Measurements from ENCODE around the gene RRBP1. TPM values are rescaled to one million over a fixed set of nuclear protein-coding genes. Genes with fewer than 3 reads are reported as not detected.

RRBP1 gene
- polyA plus RNA-seq, 1 donor = 175 TPM

DNA sequence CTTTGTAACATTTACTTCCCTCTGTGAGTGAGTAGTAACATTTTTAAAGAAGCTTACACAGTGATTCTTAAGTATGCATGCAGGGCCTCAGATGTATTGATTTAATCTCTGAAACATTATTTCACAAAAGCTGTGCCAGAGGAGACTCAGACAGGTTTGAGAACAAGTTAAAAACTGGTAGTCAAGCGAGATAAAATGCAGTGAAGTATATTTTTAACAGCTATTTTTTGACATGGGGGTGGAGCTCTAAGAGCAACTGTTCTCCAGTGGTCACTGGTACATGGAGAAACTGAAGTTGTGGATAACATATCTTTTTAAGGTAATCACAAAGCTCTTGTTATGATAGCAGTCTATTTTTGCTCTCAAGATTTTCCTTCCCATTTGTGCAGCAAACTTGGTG is 91.8 kb downstream of the RRBP1 start:
- H3K4me1 ChIP-seq (ENCODE audit: control insufficient read depth, insufficient read depth, low read length) = peaks cover 3% of the 10 kb centered on the region
- 17% methylated on average over 1 of the region's 1 CpG for WGBS (ENCODE audit: insufficient coverage, low lambda C conversion rate)

DNA sequence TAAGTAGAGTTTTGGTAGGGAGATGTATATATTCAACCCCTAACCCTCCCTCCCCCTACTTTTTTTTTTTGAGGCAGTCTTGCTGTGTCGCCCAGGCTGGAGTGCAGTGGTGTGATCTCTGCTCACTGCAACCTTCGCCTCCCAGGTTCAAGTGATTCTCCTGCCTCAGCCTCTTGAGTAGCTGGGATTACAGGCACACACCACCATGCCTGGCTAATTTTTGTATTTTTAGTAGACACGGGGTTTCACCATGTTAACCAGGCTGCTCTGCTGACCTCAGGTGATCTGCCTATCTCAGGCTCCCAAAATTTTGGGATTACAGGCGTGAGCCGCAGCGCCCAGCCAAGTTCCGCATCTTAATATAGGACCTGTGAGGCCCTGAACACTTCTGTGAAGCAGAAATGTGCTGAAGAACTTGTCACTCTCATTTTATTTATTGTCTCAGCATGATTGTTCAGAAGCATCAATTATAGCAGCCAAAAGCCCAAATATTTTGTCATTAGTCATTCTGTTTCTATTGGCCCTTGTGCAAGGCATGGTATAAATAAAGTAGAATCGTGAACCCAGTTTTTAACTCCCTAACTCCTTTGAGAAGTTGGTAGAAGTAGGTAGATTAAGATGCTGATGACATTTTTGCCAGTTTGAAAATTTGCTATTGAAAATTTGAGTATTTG is 92.7 kb downstream of the RRBP1 start:
- Histone ChIP-seq H3K36me3 (ENCODE audit: control insufficient read depth, insufficient read depth, low read length) (peaks cover 5% of the 10 kb centered on the region), H3K9me3 (ENCODE audit: control insufficient read depth, low read depth, low read length) (no peaks in the 10 kb centered on the region), H3K4me1 (ENCODE audit: control insufficient read depth, insufficient read depth, low read length) (peaks cover 2% of the 10 kb centered on the region), H3K27ac (ENCODE audit: low read length) (no peak overlapping the region), H3K27me3 (ENCODE audit: control insufficient read depth, insufficient read depth, low read length) (no peaks in the 10 kb centered on the region), H3K4me3 (ENCODE audit: low read length) (no peak overlapping the region)
- DNase-seq = no peak
- 100% methylated on average over 1 of the region's 8 CpGs for WGBS (ENCODE audit: insufficient coverage, low lambda C conversion rate)

More for the DNA sequence above, 91.8 kb downstream of the RRBP1 start:
- no peak overlapping the region for H3K27ac ChIP-seq (ENCODE audit: low read length)
- H3K4me3 ChIP-seq (ENCODE audit: low read length) = no peak overlapping the region
- no peaks in the 10 kb centered on the region for H3K9me3 ChIP-seq (ENCODE audit: control insufficient read depth, low read depth, low read length)
- H3K36me3 ChIP-seq (ENCODE audit: control insufficient read depth, insufficient read depth, low read length) = peaks cover 5% of the 10 kb centered on the region
- H3K27me3 ChIP-seq (ENCODE audit: control insufficient read depth, insufficient read depth, low read length) = no peaks in the 10 kb centered on the region
- DNase-seq = no peak

DNA sequence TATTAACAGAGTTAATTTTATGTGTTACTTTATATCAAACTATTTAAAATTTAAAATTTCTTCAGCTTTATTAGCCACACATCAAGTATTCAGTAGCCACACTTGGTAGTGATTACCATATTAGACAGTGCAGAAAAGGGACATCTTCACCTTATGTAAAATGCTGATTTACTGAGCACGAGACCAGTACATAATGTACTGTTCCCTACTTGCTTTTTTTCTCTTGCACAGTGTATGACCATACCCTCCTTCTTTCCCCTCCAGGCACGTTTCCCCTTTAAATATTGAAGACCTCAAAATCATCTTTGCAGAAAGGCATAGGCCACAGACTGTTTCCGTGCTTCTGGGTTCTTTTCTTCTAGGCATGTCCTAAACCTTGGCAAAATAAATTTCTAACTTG is 94.2 kb downstream of the RRBP1 start:
- no peak overlapping the region for H3K4me3 ChIP-seq (ENCODE audit: low read length)
- 39% methylated on average over 2 of the region's 3 CpGs for WGBS (ENCODE audit: insufficient coverage, low lambda C conversion rate)
- no peaks in the 10 kb centered on the region for H3K4me1 ChIP-seq (ENCODE audit: control insufficient read depth, insufficient read depth, low read length)
- DNase-seq = no peak
- H3K36me3 ChIP-seq (ENCODE audit: control insufficient read depth, insufficient read depth, low read length) = peaks cover 5% of the 10 kb centered on the region
- H3K27me3 ChIP-seq (ENCODE audit: control insufficient read depth, insufficient read depth, low read length) = no peaks in the 10 kb centered on the region
- H3K27ac ChIP-seq (ENCODE audit: low read length) = no peak overlapping the region
- no peaks in the 10 kb centered on the region for H3K9me3 ChIP-seq (ENCODE audit: control insufficient read depth, low read depth, low read length)

DNA sequence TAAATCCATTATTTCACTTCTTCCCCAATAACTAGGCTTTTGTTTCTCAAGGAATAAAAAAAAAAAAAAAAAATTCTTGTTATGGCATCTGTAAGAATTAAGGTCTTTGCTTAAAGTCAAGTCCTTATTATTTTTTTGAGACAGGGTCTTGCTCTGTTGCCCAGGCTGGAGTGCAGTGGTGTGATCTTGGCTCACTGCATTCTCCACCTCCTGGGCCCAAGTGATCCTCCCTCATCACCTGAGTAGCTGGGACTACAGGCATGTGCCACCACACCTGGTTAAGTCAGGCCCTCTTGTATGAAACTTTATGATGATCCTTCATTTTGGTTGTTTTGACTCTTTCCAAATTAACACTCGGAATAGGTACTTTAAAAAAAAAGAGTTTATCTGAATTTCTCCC is 94.9 kb downstream of the RRBP1 start:
- Histone ChIP-seq H3K27ac (ENCODE audit: low read length) (no peak overlapping the region), H3K27me3 (ENCODE audit: control insufficient read depth, insufficient read depth, low read length) (no peaks in the 10 kb centered on the region), H3K36me3 (ENCODE audit: control insufficient read depth, insufficient read depth, low read length) (peaks cover 5% of the 10 kb centered on the region), H3K4me3 (ENCODE audit: low read length) (no peak overlapping the region), H3K4me1 (ENCODE audit: control insufficient read depth, insufficient read depth, low read length) (no peaks in the 10 kb centered on the region), H3K9me3 (ENCODE audit: control insufficient read depth, low read depth, low read length) (no peaks in the 10 kb centered on the region)
- WGBS (ENCODE audit: insufficient coverage, low lambda C conversion rate) = no CpG with 5 or more reads among the region's 1 CpG
- no peak for DNase-seq

DNA sequence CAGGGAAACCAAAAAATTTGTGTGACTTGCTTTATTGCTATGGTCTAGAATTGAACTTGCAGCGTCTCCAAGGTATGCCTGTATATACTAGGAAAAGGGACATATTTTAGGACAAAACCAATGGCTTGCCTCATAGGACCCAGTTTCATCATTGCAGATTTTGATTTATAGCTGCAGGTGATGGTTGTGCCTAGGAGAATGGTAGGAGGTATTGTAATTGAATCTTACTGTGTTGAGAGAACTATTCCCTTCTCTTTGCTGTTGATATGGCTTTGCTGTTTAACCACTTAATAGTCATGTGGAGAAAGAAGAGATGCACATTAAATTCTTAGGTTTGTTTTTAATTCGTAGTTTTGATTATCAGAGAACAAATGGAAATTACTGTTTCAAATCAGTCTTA is 95.8 kb downstream of the RRBP1 start:
- no peak overlapping the region for H3K27ac ChIP-seq (ENCODE audit: low read length)
- no peak for DNase-seq
- no peaks in the 10 kb centered on the region for H3K36me3 ChIP-seq (ENCODE audit: control insufficient read depth, insufficient read depth, low read length)
- H3K27me3 ChIP-seq (ENCODE audit: control insufficient read depth, insufficient read depth, low read length) = no peaks in the 10 kb centered on the region
- no CpG with 5 or more reads among the region's 2 CpGs for WGBS (ENCODE audit: insufficient coverage, low lambda C conversion rate)
- no peaks in the 10 kb centered on the region for H3K9me3 ChIP-seq (ENCODE audit: control insufficient read depth, low read depth, low read length)
- no peak overlapping the region for H3K4me3 ChIP-seq (ENCODE audit: low read length)
- no peaks in the 10 kb centered on the region for H3K4me1 ChIP-seq (ENCODE audit: control insufficient read depth, insufficient read depth, low read length)

DNA sequence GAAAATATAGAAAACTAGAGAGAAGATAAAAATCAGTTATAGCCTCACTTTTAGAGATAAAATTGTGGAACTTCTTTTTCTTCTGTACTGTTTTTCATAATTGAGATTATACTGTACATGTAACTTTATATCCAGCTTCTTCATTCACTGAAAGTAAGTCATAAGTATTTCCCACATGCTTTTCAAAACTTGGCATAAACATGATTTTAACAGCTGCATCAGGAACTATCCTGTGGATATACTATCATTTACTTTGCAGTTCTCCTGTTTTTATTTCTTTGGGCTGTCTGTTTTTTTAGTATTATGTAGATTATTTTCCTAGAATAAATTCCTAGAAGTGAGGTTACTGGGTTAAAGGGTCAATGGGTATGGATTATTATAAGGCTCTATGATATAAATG is 97.4 kb downstream of the RRBP1 start:
- no peak overlapping the region for H3K27ac ChIP-seq (ENCODE audit: low read length)
- no peaks in the 10 kb centered on the region for H3K27me3 ChIP-seq (ENCODE audit: control insufficient read depth, insufficient read depth, low read length)
- no peaks in the 10 kb centered on the region for H3K4me1 ChIP-seq (ENCODE audit: control insufficient read depth, insufficient read depth, low read length)

DNA sequence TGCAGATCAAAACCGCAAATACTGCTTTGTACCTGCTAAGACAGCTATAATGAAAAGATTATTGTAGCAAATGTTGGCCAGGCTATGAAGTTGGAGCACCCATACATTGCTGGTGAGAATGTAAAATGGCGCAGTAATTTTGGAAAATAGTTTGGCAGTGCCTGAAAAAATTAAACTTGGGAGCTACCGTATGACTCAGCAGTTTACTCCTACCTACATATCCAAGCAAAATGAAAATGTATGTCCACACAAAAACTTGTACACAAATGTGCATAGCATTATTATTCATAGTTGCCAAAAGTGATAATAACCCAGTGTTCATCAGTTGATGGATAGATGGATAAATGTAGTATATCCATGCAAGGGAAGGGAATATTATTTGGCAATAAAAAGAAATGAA is 98.9 kb downstream of the RRBP1 start:
- no peaks in the 10 kb centered on the region for H3K9me3 ChIP-seq (ENCODE audit: control insufficient read depth, low read depth, low read length)
- 80% methylated on average over 1 of the region's 3 CpGs for WGBS (ENCODE audit: insufficient coverage, low lambda C conversion rate)
- no peaks in the 10 kb centered on the region for H3K36me3 ChIP-seq (ENCODE audit: control insufficient read depth, insufficient read depth, low read length)
- H3K4me3 ChIP-seq (ENCODE audit: low read length) = no peak overlapping the region
- H3K4me1 ChIP-seq (ENCODE audit: control insufficient read depth, insufficient read depth, low read length) = no peaks in the 10 kb centered on the region
- DNase-seq = no peak
- H3K27ac ChIP-seq (ENCODE audit: low read length) = no peak overlapping the region
- no peaks in the 10 kb centered on the region for H3K27me3 ChIP-seq (ENCODE audit: control insufficient read depth, insufficient read depth, low read length)

More for the DNA sequence above, 97.4 kb downstream of the RRBP1 start:
- H3K4me3 ChIP-seq (ENCODE audit: low read length) = no peak overlapping the region
- no peaks in the 10 kb centered on the region for H3K36me3 ChIP-seq (ENCODE audit: control insufficient read depth, insufficient read depth, low read length)
- no peaks in the 10 kb centered on the region for H3K9me3 ChIP-seq (ENCODE audit: control insufficient read depth, low read depth, low read length)
- DNase-seq = no peak

DNA sequence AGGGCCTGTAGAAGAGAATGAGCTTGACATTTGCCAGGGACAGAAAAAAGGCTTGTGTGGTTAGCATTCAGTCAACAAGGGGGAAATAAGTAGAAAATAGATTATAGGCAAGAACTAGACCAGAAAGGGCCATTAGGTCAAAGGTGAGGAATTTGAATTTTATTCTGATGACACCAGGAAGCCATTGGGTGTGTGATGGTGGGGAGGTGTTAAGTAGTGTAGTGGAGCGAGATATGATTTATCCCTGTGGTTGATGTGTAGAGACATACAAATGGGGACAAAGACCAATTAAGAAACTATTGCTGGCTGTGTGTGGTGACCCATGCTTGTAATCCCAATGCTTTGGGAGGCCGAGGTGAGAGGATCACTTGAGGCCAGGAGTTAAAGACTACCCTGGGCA is 101.1 kb downstream of the RRBP1 start:
- H3K4me3 ChIP-seq (ENCODE audit: low read length) = no peak overlapping the region
- no CpG with 5 or more reads among the region's 2 CpGs for WGBS (ENCODE audit: insufficient coverage, low lambda C conversion rate)
- H3K27ac ChIP-seq (ENCODE audit: low read length) = no peak overlapping the region
- no peak for DNase-seq
- H3K27me3 ChIP-seq (ENCODE audit: control insufficient read depth, insufficient read depth, low read length) = no peaks in the 10 kb centered on the region
- H3K9me3 ChIP-seq (ENCODE audit: control insufficient read depth, low read depth, low read length) = no peaks in the 10 kb centered on the region
- no peaks in the 10 kb centered on the region for H3K36me3 ChIP-seq (ENCODE audit: control insufficient read depth, insufficient read depth, low read length)
- no peaks in the 10 kb centered on the region for H3K4me1 ChIP-seq (ENCODE audit: control insufficient read depth, insufficient read depth, low read length)

DNA sequence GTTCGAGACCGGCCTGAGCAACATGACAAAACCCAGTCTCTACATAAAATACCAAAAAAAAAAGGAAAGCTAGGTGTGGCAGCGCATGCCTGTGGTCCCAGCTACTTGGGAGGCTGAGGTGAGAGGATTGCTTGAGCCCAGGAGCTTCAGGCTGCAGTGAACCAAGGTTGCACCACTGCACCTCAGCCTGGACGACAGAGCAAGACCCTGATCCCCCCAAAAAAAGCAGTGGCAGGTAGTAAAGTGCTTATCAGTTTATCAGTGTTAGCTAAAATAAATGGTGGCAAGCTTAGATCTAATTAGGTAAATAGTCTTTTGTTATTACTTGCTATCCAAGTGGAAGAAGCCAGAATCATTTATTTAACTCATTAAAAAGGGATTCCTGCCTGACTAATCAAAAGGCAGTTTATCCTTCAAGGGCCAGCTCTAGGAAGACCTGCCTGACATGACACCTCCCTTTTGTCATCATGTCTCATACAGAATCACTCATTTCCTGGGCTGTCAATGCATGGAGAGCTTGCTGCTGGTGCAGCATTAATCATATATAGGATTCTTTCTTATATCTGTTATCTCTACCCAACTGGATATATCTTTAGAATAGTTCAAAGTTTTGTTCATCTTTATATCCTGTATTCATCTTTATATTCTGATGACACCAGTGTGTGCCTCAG is 102.5 kb downstream of the RRBP1 start:
- no CpG with 5 or more reads among the region's 4 CpGs for WGBS (ENCODE audit: insufficient coverage, low lambda C conversion rate)
- no peak overlapping the region for H3K4me3 ChIP-seq (ENCODE audit: low read length)
- no peaks in the 10 kb centered on the region for H3K36me3 ChIP-seq (ENCODE audit: control insufficient read depth, insufficient read depth, low read length)
- H3K4me1 ChIP-seq (ENCODE audit: control insufficient read depth, insufficient read depth, low read length) = no peaks in the 10 kb centered on the region
- no peak for DNase-seq
- no peaks in the 10 kb centered on the region for H3K27me3 ChIP-seq (ENCODE audit: control insufficient read depth, insufficient read depth, low read length)
- H3K27ac ChIP-seq (ENCODE audit: low read length) = no peak overlapping the region
- no peaks in the 10 kb centered on the region for H3K9me3 ChIP-seq (ENCODE audit: control insufficient read depth, low read depth, low read length)

DNA sequence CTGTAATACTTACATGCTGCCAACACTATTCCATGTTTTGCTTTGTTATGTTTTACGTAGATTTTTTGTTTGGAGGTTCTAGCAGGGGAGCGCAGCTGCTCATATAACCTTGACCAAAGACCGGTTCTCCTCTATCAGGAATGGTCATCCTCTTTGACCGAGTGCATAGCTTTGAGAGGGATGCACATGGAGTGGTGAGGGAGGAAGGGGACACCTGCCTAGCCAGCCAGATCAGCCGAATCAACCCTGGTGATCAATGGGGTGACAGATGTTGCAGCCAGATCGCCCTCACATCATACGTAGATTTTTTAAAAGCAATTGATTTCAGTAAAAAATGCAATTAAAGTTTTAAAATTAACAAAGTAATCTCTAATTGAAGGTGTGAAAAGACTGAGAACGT is 105.8 kb downstream of the RRBP1 start:
- 75% methylated on average over 4 of the region's 8 CpGs for WGBS (ENCODE audit: insufficient coverage, low lambda C conversion rate)
- Histone ChIP-seq H3K4me3 (ENCODE audit: low read length) (no peak overlapping the region), H3K9me3 (ENCODE audit: control insufficient read depth, low read depth, low read length) (no peaks in the 10 kb centered on the region), H3K36me3 (ENCODE audit: control insufficient read depth, insufficient read depth, low read length) (peaks cover 3% of the 10 kb centered on the region), H3K27me3 (ENCODE audit: control insufficient read depth, insufficient read depth, low read length) (no peaks in the 10 kb centered on the region), H3K27ac (ENCODE audit: low read length) (no peak overlapping the region), H3K4me1 (ENCODE audit: control insufficient read depth, insufficient read depth, low read length) (peaks cover 9% of the 10 kb centered on the region)
- no peak for DNase-seq

DNA sequence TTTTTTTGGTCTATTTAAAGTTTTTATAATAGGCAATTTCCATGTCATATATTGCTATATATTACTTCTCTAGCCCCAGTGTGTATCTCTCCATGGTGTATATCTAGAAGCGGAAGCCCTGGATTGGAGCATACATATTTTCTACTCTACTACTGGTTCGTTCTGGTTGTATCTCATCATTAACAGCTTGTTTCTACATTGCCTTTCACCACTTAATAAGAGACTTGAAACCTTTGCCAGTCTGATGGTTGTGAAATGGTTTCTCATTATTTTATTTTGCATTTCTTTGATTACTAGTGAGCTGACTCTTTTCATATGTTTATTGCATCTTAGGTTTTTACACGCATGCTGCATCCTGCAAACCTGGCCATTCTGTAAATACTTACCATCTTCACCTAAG is 108.6 kb downstream of the RRBP1 start:
- no peak for DNase-seq
- H3K36me3 ChIP-seq (ENCODE audit: control insufficient read depth, insufficient read depth, low read length) = peaks cover 3% of the 10 kb centered on the region
- H3K27me3 ChIP-seq (ENCODE audit: control insufficient read depth, insufficient read depth, low read length) = no peaks in the 10 kb centered on the region
- H3K27ac ChIP-seq (ENCODE audit: low read length) = no peak overlapping the region
- no peak overlapping the region for H3K4me3 ChIP-seq (ENCODE audit: low read length)
- 100% methylated on average over 3 of the region's 3 CpGs for WGBS (ENCODE audit: insufficient coverage, low lambda C conversion rate)
- H3K9me3 ChIP-seq (ENCODE audit: control insufficient read depth, low read depth, low read length) = no peaks in the 10 kb centered on the region
- peaks cover 10% of the 10 kb centered on the region for H3K4me1 ChIP-seq (ENCODE audit: control insufficient read depth, insufficient read depth, low read length)

Data from large intestine (tissue), 3 donors.